GM18868 (cell line): ENCODE data around the gene KDM5A.

Experiments used
- ATAC-seq: cut with Tn5 transposase; IDR thresholded peaks from one replicate; pipeline ENCODE4 v1.9.1; 2021; ENCODE audit warnings: mild to moderate bottlenecking, moderate library complexity; ENCODE audit not compliant: unreplicated experiment

Gene KDM5A

DNA sequence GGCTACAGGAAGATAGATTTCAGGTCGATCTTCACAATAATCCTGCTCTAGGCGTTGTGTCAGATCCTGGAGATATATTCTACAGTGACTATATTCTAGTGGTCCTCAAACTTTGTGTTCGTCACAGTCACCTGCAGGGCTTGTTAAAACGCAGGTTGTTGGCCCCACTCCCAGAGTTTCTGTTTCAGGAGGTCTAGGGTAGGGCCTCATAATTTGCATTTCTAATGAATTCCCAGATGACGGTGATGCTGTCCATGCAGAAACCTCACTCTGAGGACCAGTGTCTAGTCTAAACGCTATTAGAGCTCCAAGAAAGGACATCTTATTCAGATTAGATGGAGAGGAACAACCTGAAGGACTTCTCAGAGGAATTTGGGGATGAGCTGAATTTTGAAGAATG lies 113.3 kb downstream of the KDM5A start:
- ATAC-seq, result no peak

DNA sequence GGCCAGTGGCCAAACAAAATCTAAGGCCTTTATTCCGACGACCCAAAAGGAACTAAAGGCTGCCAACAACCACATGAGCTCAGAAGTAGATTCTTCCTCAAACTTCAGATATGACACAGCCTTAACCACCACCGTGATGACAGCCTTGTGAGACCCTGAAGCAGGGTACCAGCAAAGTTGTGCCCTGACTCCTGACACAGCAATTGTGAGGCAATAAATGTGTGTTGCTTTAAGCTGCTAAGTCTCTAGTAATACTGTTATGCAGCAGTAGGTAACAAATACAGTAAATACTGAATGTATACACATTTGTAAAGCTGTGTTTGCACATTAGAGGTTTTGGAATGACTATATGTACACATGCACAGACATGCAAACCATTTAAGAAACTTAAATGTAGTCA lies 115.7 kb downstream of the KDM5A start:
- ATAC-seq, result no peak

DNA sequence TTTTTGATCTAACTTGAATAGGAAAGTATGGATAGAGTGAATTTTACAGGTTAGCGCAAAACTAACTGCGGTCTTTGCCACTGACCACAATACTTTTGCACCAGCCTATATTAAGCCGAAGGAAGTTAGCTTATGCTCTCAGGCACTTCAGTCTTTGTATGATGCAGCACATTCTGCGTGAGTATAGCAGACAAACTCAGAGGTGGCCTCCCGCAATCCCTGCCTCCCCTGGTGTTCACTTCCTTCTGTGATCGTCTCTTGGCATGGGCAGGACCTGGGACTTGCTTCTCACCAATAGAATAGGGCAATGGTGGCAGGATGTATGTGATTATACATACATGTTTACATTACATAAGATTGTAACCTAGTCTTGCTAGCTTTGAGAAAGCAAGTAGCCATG lies 116.2 kb downstream of the KDM5A start:
- no peak for ATAC-seq

DNA sequence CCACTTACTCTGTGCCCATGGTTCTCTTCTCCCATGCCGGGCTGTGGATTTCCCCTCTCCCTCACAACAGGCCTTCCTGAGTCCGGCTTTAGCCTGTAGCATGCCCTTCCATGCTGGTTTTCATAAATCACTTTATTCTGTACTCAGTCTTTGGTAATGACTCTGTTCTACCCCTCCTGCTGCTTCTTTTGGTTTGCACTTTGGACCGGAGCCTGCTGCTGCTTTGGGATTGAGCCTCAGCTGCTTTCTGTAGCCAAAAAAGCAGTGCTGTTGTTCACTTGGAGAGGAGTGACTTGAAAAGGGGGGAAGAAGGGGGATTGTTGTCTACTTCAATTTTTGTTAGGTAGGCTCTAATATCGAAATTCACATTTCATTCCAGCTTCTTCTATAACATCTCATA lies 118.0 kb downstream of the KDM5A start:
- no peak for ATAC-seq

DNA sequence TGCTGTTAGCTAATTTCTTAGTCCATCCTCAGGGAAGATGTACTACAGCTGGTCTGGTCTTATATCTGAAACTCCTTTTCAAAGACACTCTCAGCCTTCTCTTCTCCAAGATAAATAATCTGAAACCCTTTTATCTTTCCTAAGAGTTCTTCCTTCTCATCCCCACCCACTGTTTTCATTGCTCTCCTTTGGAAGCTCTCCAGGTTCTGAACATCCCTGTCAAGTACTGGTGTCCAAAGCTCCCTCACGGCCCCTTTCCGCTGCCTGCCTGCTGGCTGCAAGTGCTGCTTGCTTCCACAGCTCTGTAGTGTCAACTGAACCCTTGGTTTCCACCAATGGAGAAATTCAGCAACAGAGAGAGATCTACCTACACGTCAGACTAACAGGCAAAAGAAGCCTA lies 119.9 kb downstream of the KDM5A start:
- no peak for ATAC-seq

DNA sequence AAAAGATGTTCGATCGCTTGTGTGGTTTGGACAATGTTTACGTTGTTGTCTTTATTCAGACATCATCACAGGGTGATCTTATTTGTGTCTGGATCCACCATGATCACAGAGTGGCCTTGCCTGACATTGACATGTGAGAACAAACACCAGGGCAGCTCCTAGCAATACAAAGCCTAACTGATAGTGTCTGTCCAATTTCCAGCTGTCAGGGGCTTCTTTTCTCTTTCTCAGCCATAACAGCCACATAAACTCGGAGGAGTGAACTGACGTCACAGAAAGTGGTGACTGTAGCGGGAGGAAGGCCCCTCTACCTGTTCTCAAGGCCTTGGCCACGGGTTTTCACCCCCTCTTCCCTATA lies 120.7 kb downstream of the KDM5A start:
- no peak for ATAC-seq

DNA sequence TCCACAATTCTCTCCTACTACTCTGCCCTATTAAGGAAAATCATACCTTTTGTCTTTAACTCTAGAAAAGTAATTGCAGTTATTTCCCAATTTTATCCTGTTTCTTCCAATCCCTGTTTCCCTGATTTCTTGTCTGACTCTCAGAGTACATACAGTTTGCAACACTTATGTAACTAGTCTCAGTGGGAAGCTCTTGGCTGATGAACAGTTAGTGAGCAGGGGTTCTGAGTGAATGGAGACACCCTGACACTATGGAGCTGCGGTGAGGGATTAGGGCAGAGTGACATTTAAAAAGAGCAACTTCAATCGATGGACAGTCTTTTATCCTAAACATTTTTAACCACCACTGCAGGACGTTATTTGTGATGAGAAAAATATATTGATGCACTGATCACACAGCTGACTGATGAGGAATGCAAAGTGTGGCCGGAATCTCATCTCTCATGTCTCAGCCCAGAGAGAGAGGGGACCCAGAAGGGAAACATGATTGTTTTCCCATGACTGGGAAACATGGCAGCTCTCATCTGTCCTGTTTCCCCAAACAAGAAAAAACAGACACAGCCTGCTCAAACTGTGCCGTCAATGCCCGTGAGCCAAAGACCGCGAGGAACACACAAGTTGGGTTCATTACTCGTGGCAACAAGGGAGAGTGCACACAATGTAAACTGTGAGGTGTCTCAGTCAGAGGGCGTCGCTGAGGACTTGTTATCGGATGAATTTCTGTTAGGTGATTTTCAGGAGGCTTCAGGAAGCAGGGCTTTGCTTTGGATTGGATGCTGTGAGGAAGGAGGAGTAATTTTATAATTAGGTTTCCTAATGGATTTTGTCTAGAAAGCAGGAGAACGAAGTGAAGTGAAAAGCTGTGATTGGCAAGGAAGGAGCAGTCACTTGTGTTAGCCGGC lies 121.3 kb downstream of the KDM5A start:
- no peak for ATAC-seq

DNA sequence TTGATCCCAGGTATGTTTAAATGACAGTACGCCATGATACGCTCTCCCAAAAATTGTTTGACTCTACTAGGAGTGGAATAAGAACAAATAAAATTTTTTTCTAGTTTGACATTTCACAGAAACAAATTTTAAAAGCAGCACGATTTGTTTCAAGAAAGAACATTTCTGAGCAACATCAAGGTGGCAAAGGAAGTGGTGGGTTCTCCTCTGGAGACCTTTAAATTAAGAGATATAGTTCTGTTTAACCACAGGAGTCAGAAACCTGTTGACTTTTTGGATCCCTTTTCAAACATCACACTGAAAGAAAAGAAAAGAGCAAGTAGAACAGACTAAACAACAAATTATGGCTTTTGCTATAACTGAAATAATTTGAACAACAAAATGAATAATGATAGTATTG lies 124.0 kb downstream of the KDM5A start:
- no peak for ATAC-seq

DNA sequence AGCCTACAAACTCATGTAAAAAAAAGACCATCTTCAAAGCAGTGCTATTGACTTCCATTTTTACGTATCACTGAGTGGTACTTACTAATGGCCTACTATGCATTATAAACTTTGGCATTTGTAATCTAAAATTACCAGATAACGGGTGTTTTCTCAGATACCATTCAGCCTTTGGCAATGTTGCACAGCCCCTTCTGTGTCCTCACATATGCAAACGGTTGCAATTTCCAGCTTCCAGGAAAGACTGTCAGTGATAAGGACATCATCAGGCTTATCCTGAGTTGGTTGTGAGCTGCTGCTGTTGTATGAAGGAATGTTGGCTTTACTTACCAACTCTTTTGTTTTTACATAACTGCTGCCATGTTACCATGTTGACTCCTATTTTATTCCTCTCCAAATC lies 124.9 kb downstream of the KDM5A start:
- no peak for ATAC-seq

DNA sequence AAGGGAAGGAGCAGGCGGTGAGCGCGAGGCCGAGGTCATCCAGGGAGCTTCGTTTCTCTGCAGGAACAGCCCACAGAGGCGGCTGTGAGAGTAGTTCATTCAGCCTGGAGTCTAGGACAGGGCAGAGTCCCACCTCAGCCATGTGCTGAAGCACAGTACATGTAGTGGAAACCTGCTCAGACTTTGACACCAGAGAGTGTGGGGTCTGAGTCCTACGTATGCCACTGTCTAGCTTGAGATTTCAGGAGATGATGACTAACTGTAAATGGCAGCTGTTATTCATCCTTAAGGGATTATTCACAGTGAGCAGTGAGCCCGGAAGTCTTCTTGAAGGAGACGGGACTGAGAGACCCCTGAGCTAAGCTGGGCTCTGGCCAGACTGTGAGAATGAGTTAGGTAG lies 125.5 kb downstream of the KDM5A start:
- no peak for ATAC-seq

DNA sequence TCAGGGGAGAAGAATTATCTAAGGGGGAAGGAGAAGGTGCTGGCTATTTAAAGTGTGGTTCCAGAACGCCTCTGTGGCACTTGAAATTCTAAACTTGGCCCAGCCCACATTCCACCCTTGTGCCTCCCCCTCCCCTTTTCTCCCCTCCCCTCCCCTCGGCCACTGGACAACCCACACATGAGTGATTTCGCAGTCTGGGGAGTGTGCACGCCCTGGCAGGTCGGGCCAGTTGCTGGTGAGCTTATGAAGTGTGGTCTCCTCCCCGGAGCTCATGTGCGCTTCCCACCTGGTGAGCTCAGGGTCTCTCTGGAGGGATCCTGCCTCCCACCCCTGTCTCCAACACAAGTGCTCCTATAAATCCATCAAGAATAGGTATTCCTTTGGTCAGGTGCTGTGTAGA lies 126.3 kb downstream of the KDM5A start, which contains the start of gene SLC6A13:
TSS of gene SLC6A13 (minus strand) at position 20 of the 400 bp plus-strand sequence. CDS start 2,784 bp downstream, outside the sequence.
- no peak for ATAC-seq

DNA sequence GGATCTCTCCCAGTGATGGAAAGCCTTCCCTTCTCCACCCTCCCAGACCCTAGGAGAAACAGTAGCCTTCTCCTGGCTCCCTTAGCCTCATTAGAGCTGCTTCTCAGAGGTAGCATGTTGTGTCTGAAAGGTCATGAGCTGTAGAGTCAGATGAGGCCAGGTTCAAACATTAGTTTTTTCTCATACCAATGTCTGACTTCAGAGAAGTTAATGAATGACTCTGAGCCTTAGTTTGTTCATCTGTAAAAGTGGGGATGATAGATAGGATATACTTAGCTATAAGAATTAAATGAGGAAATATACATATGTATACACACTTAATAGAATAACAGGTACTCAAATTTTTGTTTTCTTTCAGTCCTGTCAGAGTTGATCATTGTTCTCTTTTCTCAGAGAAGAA lies 127.0 kb downstream of the KDM5A start:
- no peak for ATAC-seq

DNA sequence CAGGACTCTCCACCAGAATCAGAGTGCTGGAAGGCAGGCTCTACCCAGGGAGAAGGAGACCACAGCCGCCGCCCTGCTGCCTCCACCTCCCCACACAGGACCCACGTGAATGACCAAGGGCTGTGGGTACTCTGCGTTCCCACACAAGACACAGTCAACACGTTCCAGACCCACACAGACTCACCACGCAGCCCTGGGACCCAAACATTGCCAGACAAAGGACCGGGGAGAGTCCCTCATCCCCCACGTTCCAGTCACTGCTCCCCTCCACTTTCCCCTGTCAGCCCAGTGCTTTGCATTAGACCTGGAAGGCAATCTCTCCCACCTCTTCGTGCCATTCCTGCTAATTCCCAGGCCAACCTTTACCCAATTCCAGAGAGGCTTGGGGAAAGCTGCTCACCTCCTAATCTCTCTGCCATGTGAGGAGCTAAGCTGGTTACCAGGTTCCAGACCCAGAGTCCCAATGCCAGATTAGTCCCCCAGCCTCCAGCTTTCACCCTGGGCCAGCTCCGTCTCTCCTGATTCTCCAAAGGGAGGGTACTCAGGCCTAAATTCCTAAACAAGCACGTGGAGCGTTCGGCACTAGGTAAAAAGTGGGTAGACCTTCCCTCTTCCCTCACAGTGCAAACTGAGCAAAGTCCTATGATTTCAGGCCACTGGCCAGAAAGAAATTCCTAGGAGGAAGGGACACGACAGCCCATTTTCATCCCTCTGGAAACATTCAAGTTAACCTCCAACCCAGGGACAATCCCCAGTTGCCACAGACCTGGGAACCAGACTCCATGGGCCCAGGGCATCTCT lies 131.4 kb downstream of the KDM5A start:
- no peak for ATAC-seq

DNA sequence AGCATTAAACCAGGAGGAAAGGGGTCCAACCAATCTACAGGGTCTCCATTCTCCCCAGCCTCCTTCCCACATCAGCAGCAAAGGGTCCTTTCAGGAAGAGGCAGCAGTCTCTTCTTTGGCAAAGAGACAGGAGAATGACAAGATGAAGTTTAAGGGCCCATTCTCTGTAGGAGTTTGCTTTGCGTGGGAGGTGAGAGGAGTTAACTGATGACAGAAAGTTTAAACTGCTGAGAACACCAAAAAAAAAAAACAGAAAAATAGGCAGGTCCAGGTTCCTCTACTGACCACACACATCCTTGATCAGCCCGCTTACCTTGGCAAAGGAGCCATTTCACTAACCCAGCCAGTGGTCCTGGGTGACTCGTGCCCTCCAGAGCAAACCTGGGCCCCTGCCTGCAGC lies 132.2 kb downstream of the KDM5A start:
- ATAC-seq, result no peak

DNA sequence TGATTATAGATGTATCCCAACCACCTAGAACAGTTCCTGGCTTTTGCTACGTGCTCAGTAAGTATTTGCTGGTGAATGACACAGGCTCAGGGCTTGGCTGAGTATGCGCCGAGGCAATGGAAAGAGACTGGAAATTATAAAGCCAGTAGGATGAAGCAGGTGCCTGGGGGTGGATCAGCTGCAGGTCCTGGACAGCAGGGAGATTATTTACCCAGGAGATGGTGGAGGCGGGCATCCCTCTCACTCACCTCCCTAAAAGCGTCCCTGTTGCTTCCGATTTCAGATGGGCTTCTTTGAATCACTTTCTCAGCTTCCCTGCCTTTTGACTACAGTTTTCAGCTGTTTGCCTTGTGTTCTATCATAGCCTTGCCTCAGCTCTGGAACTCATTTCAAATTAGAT lies 132.9 kb downstream of the KDM5A start:
- no peak for ATAC-seq

DNA sequence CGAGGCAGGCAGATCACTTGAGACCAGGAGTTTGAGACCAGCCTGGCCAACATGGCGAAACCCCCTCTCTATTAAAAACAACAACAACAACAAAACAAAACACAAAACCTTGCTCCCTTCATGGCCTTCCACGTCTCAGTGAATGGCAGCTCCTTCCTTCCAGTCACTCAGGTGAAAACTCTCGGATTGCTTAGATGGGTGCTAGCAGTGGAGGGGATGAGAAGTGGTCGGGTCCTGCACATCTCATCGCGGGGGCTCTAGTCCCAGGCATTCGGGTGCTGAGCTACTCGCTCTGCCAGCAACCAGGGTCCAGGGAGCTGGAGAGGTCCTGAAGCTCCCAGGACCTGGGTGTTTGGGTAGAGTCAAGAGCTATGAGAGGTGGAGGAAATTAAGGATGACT lies 134.2 kb downstream of the KDM5A start:
- no peak for ATAC-seq

DNA sequence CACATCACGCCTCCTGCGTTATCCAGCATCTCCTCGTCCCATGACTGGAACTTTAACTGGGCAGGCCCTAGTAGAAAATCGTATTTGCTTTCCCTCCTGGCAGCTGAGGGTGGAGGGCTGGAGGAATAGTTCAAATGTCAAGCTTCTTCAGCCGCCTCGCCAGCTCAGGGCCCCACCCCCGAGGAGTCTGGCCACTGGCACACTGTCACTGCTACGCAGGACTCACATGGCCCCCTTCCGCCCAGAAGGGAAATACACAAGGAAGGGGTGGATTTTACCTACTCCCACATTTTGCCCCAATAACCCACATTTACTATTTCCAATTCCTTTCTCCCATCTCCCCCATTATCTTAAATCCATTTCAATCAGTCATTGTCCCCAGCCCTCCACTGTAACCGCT lies 135.1 kb downstream of the KDM5A start:
- ATAC-seq, result no peak

DNA sequence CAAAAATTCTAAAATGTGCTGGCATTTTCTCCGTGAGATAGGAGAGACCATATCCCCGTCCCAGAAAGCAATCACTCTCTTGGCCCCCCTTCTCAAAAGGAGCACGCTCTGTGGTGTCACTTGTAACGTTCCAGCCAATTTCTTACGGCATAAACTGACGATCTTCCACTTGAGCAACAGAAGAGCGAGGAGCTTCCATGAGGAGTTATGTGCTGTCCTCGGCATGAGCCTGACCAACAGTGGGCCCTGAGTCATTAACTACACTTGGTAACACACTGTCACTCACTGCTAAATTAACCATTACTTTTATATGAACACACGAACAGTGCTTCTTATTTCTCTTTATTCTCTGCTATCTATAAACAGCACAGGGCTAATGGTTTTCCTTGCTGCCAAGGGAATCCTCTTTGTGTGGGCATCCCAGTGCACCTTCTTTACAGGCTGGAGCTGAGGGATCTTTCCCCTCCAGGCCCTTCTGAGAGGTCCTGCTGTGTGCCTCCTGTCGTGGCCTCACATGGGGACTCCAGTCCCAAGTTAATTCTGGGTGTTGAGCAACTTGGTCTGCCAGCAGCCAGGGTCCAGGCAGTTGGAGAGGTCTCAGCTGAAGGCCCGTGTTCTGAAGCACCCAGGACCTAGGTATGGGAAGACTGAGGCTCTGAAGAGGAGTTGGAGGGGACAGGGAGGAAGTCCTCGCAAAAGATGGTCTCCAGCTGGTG lies 135.8 kb downstream of the KDM5A start:
- no peak for ATAC-seq

DNA sequence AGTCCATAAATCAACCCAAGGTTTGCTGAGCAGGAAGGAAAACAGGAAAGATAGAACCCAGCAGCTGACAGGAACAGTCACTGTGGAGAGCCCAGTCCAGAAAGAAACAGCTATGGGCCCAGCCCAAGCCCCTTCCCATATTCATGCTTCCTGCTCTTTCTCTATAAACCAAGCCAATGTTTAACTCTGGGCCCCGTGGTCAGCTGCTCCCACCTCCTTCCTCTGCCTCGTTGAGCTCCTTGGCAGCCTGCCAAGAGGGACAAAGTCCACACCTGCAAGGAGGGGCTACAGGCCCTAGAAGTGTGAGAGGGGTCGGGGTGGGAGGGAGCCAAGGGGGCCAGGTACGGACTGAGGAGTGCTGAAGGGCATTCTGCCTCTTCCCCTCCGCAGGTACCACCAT lies 136.5 kb downstream of the KDM5A start:
- no peak for ATAC-seq

DNA sequence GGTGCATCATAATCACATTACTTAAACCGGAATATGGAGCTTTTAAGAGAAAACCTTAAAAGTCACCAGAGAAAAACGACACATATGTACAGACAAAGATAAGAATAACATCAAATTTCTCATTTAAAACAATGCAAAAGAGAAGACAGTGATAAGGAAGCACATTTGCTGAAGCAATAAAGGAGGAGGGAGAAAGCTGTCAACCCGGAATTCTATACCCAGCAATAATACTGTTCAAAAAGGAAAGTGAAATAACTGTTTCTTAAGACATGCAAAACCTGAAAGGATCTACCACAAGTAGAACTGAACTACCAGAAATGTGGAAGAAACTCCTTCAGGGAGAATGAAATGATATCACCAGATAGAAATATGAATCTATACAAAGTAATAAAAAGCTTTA lies 141.8 kb downstream of the KDM5A start:
- no peak for ATAC-seq

DNA sequence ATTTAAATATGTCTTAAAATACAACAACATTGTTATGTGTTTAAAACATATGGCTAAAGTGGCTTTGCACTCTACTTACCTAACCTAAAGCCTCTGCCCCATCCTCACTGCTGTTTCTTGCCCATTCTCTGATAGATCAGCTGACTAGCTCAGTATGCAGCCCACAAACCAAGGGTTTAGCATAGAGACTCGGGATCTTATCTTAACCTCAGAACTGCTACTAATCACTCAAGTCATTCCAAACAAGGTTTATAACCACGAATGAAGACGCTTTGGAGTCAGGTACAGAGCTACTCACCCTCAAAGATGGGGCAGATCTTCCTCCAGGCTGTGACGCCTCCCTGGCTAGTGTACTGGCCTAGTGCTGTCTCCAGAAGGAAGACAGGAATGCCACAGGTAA lies 145.7 kb downstream of the KDM5A start:
- no peak for ATAC-seq

DNA sequence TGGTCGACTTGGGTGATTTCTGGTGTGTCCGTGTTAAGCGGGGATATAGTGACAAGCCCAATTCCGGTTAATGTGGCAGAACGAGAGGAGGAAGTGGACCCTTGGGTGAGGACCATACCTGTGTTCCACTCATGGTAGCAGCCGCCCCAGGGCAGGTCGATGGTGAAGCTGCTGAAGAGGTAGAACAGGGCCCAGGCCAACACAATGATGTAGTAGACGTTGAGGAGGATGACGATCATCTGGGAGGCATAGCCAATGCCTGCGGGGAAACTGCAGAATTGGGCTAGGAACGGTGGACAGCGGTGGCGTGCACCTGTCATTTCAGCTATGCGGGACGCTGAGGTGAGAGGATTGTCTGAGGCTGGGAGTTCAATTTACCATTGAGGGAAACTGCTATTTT lies 146.6 kb downstream of the KDM5A start:
- ATAC-seq, result no peak
